ENCODE measurements around the gene PCDHB1. TPM values are rescaled to one million over a fixed set of nuclear protein-coding genes. Genes with fewer than 3 reads are reported as not detected.

The PCDHB1 gene
- total RNA-seq, 4 donors from 2014 or later = not detected

GRCh38 chr5:141039517-141039916, 11.7 kb upstream of the PCDHB1 start:
- no peaks in the 10 kb centered on the region for H3K36me3 ChIP-seq
- 36% methylated on average over 3 of the region's 3 CpGs for WGBS
- H3K27me3 ChIP-seq = peaks cover 0 to 8% (median 0%) of the 10 kb centered on the region in 4 donors
- H3K27ac ChIP-seq (replicated peaks in 1 of 4) = peak overlapping the region; percentile 69 to 77 (median 76)
- TF ChIP-seq POLR2A (IDR thresholded peaks at IDR 0.05; ENCODE audit: low read depth) (no peak), EP300 (IDR thresholded peaks at IDR 0.05) (no peak), POLR2AphosphoS5 (IDR thresholded peaks at IDR 0.05) (no peak), CTCF (IDR thresholded peaks at IDR 0.05) (no peak)
- intact Hi-C loops (cut with DNase I) = no loop called here
- H3K4me3 ChIP-seq = peak overlapping the region in 1 of 4 donors; percentile 53
- H3K9me3 ChIP-seq = no peaks in the 10 kb centered on the region
- peaks cover 14 to 22% (median 20%) of the 10 kb centered on the region in 4 donors for H3K4me1 ChIP-seq
- DNase-seq (ENCODE audit: extremely low spot score) = no peak

GRCh38 chr5:141040093-141040770, 10.9 kb upstream of the PCDHB1 start:
- H3K27ac ChIP-seq (replicated peaks in 1 of 4) = peak overlapping the region; percentile 69 to 77 (median 76)
- H3K4me1 ChIP-seq = peaks cover 14 to 22% (median 20%) of the 10 kb centered on the region in 4 donors
- DNase-seq (ENCODE audit: extremely low spot score) = no peak
- TF ChIP-seq POLR2AphosphoS5 (IDR thresholded peaks at IDR 0.05) = no peak
- no peak for TF ChIP-seq EP300 (IDR thresholded peaks at IDR 0.05)
- TF ChIP-seq POLR2A (IDR thresholded peaks at IDR 0.05; ENCODE audit: low read depth) = no peak
- TF ChIP-seq CTCF (IDR thresholded peaks at IDR 0.05) = peak; percentile 54 to 60 (median 56)
- peaks cover 0 to 11% (median 0%) of the 10 kb centered on the region in 4 donors for H3K27me3 ChIP-seq
- no peaks in the 10 kb centered on the region for H3K36me3 ChIP-seq
- H3K4me3 ChIP-seq = peak overlapping the region; percentile 46 to 64 (median 54)
- WGBS = 10% methylated on average over 24 of the region's 24 CpGs
- intact Hi-C loops (cut with DNase I) = loop anchor here (1.0 kb wide), 2 partner anchors 74 to 114 kb away; partner anchors contain the start of genes PCDHAC1 and PCDHAC2
- H3K9me3 ChIP-seq = no peaks in the 10 kb centered on the region

GRCh38 chr5:141040771-141041426, 10.3 kb upstream of the PCDHB1 start:
- H3K4me3 ChIP-seq = peak overlapping the region; percentile 46 to 64 (median 54)
- no peaks in the 10 kb centered on the region for H3K9me3 ChIP-seq
- peaks cover 0 to 17% (median 0%) of the 10 kb centered on the region in 4 donors for H3K27me3 ChIP-seq
- peak; percentile 94 for DNase-seq (ENCODE audit: extremely low spot score)
- H3K27ac ChIP-seq (replicated peaks in 1 of 4) = peak overlapping the region; percentile 69 to 77 (median 76)
- WGBS = 7% methylated on average over 25 of the region's 25 CpGs
- H3K4me1 ChIP-seq = peaks cover 14 to 22% (median 20%) of the 10 kb centered on the region in 4 donors
- TF ChIP-seq CTCF (IDR thresholded peaks at IDR 0.05) (peak; percentile 78 to 89 (median 86)), POLR2A (IDR thresholded peaks at IDR 0.05; ENCODE audit: low read depth) (no peak), EP300 (IDR thresholded peaks at IDR 0.05) (no peak), POLR2AphosphoS5 (IDR thresholded peaks at IDR 0.05) (peak; percentile 78 to 95)
- intact Hi-C loops (cut with DNase I) = loop anchor here (1.0 kb wide), 3 partner anchors 75 to 159 kb away; partner anchors contain the start of genes PCDHA13, PCDHAC1 and PCDHAC2
- H3K36me3 ChIP-seq = no peaks in the 10 kb centered on the region

- H3K4me1 ChIP-seq = peaks cover 14 to 22% (median 20%) of the 10 kb centered on the region in 4 donors
- no peaks in the 10 kb centered on the region for H3K9me3 ChIP-seq
- H3K27ac ChIP-seq (replicated peaks in 1 of 4) = no peak overlapping the region
- WGBS = 17% methylated on average over 4 of the region's 4 CpGs
- no peaks in the 10 kb centered on the region for H3K36me3 ChIP-seq
- intact Hi-C loops (cut with DNase I) = loop anchor here (1.0 kb wide), 1 partner anchor 159 kb away; the partner anchor contains the start of gene PCDHA13
- H3K4me3 ChIP-seq = no peak overlapping the region
- peaks cover 0 to 17% (median 0%) of the 10 kb centered on the region in 4 donors for H3K27me3 ChIP-seq
- TF ChIP-seq EP300 (IDR thresholded peaks at IDR 0.05) = no peak
- TF ChIP-seq CTCF (IDR thresholded peaks at IDR 0.05) = no peak
- no peak for TF ChIP-seq POLR2A (IDR thresholded peaks at IDR 0.05; ENCODE audit: low read depth)
- no peak for TF ChIP-seq POLR2AphosphoS5 (IDR thresholded peaks at IDR 0.05)
- no peak for DNase-seq (ENCODE audit: extremely low spot score)
Observed at GRCh38 chr5:141041427-141041785, 9.8 kb upstream of the PCDHB1 start.
